Stimulated activated CD8-positive, alpha-beta memory T cell treated with anti-CD3 and anti-CD28 coated beads, Interleukin-4, amount 100 ng/mL, for 4 hours (primary cell): ENCODE data around the gene RGSL1.

Source experiments
- DNase-seq, 2 donors: peaks; one replicate each; pipeline ENCODE4 v3.0.0-alpha.2; 2020; ENCODE audit warnings: low read depth in 2 of 2, low spot score in 1 of 2

The RGSL1 gene

DNA sequence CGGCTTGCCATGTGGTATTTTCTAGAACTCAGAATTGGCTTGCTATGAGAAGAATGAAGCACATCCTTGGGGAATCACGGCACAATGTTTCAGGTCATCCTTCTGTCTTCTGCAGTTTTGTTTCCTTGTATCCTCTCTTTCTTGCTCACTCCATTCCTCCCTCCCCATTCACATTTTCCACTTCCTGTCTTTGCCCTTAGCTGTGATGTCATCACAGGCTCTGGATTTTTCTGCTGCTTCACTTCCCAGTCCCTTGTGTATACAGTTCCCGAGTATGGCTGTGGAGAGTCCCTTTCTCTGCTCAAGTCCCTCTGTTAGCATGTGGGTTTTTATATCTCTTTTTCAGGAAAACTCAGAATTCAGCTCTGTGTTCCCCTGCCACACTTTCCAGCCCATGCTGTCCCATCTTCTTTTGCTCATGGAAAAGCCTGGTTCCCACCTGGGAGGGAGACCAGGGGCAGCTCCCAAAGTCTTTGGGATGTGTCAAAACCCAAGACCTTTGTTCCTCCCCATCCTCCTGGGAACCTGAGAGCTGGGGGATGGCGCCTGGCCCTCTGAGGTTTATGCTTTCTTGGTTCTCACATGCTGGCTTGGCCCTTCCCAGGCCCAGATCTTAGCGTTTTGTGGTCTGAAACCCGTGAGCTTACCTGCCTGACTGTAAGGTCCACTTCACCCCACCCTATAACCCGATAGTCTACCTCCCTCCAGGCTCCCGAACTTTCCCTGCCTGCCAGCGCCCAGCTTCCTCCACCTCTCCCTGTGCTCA, 159.1 kb downstream of the RGSL1 start:
- no peak for DNase-seq
